ENCODE data around the gene PDE8B.

PDE8B gene, protein sequence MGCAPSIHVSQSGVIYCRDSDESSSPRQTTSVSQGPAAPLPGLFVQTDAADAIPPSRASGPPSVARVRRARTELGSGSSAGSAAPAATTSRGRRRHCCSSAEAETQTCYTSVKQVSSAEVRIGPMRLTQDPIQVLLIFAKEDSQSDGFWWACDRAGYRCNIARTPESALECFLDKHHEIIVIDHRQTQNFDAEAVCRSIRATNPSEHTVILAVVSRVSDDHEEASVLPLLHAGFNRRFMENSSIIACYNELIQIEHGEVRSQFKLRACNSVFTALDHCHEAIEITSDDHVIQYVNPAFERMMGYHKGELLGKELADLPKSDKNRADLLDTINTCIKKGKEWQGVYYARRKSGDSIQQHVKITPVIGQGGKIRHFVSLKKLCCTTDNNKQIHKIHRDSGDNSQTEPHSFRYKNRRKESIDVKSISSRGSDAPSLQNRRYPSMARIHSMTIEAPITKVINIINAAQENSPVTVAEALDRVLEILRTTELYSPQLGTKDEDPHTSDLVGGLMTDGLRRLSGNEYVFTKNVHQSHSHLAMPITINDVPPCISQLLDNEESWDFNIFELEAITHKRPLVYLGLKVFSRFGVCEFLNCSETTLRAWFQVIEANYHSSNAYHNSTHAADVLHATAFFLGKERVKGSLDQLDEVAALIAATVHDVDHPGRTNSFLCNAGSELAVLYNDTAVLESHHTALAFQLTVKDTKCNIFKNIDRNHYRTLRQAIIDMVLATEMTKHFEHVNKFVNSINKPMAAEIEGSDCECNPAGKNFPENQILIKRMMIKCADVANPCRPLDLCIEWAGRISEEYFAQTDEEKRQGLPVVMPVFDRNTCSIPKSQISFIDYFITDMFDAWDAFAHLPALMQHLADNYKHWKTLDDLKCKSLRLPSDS

GRCh38 chr5:77210091-77210963 lies at the start of gene PDE8B:
PDE8B (plus strand) TSS chr5:77210680; CDS start chr5:77210926, 246 bp downstream.
- DNase-seq = no peak

- DNase-seq = no peak
These were observed 47.0 kb upstream of the PDE8B start for GRCh38 chr5:77163453-77163852.

DNA sequence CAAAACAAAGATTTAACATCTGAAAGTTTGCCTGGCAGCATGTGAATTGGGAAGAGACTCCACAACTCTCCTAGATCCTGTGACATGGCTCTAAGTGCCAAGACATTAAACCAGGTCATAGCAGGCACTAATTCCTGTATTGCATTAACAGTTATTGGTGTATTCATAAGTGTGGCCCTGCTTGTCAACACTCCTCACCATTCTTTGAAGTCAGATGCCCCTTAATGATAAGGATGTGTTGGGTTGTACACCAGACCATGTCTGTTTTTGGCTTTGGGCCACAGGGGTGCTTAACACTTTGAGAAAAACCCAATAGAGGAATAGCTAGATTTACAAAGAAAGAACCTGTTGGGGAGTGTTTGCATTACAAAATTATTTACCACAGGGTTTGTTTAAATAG lies 43.4 kb upstream of the PDE8B start:
- DNase-seq = no peak

DNA sequence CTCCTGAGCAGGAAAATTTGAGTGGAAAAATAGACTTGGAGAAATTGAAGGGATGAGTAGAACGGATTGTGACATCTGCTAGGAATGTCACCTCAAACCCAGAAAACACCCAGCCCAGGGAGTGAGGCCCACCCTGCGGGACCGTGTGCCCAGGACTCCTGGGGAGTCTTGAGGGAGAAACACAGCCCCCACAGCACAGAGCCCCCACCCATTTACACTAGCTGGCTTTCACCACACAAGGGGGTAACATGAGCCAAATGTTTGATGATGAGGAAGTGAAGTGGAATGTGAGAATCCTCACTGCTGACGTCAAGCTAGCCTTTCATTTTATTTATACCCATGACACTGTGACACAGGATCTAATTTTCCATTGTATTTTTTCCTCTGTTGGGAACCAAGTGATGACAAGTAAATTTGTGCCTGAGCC lies 42.8 kb upstream of the PDE8B start:
- no peak for DNase-seq

DNA sequence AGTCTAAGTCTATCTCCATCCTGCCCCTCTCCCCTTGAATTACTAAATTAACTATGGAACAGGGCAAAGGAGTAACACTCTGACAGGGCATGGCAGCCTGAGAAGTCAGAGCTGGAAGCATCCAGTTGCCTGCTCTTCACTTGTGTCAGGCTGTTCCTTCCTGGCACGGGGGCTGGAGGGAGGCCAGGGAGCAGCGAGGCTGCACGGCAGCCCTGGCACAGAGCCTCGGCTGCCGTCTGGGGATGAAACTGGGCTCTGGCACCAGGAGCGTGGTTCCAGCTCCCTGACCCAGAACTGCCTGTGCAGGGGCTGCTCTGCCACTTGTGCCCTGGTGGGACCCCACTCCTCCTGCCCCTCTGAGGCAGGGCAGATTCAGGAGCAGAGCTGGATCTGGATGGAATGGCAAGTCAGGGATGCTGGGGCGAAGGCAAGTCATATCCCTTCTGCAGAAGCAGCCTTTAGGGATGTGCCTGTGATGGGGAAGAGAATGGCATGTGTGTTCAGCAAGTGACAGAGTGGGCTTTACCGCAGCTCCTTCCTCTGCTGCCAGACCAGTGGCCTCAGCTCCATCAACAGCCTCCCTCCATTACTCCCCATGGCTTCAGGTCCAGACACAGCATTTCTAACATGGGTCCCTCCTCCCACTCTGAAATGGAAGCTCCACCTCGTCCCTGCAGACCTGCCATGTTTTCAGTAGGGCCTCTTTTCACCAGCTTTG lies 42.2 kb upstream of the PDE8B start:
- peak; percentile 12 for DNase-seq

DNA sequence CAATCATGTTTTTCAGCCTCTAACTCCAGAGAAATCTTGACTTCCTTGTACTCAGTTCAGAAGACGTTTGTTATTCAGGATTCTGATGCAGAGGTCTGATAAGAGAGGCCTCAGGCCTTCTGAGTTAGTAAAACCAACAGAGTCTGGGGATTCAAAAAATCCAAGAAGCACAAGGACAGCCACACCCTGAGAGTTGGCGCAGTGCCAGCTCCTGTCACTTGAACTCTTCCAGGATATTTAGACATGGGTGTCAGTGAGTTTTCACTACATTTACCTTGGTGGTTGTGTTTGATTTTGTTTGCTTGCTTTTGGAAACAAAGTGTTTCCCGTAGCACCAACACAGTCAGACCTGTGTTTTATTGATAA lies 41.6 kb upstream of the PDE8B start:
- DNase-seq = no peak

GRCh38 chr5:77170196-77170890 lies 40.1 kb upstream of the PDE8B start:
- DNase-seq = no peak

DNA sequence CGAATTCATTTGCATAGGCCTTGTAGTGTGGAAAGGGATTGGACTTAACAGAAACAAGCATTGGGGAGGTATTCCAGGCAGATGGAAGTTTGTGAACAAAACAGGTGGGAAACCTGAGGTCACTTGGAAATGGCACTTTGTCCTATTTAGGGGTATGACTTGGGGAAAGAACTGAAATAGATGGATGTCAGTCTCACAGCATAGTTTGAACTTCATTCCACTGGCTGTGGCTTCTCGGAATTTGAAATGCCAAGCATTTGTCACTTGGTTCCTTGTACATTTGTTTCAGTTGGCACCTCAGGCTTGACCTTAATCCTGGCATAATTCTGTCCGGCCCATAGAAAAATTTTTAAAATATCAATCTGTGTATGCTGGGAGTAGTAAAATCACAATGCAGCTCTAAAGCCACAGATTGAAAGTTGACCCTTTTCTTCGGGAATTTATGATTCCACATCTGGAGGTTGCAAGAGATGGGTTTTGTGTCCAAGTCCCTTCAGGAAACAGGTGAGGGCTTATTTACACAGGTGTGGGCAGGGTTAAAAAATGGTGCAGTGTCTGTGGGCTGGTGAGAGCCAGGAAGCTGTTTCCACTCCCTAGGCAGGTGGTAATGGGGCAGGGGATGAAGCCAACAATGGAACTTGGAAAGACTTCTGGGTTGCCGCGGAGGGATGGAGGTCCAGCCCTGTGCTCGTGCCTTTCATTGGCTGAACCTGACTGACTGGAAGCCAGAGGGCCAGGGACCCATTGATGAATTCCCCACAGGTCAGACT lies 39.2 kb upstream of the PDE8B start:
- DNase-seq = no peak

- no peak for DNase-seq
These were observed 37.7 kb upstream of the PDE8B start for GRCh38 chr5:77172713-77173328.

DNA sequence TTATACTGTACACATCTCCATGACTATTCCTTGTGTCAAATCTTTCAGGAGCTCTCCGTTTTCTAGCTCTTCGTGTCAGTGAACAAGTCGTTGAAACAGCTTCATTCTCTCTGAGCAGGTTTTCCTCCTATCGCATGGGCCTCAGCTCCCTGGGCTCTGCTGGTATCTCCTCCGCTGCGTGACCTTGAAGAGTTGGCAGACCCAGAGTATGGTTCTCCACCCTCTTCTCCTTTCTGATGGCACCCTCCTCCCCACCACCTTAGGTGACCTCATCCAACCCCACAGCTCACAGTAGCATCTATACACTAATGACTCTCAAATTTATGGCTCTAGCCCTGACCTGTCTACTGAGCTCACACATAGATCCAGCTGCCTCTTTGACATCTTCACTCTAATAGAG lies 36.0 kb upstream of the PDE8B start:
- DNase-seq = no peak

- DNase-seq = no peak
These were observed 35.2 kb upstream of the PDE8B start for GRCh38 chr5:77175231-77175630.

DNA sequence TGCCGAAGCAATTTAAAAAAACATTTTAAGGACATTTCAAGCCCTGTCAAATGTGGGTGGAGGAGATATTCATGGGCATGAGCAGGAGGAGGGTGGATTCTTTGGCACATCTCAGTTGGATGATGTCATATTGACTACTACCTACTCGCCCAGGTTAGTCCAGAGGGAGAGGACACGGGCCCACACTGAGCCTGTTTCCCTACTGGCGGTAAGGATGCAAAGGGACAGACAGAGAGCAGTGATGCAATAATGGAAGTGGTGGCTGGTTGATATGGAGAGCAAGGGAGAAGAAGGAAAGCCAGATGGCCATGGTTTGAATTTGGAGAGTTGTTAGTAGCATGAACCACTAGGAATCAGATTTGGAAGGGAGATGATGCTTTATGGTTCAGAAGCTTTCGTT lies 34.1 kb upstream of the PDE8B start:
- DNase-seq = no peak

- DNase-seq = no peak
These were observed 32.9 kb upstream of the PDE8B start for GRCh38 chr5:77177576-77177975.

- DNase-seq = no peak
These were observed 30.1 kb upstream of the PDE8B start for GRCh38 chr5:77180167-77181081.

DNA sequence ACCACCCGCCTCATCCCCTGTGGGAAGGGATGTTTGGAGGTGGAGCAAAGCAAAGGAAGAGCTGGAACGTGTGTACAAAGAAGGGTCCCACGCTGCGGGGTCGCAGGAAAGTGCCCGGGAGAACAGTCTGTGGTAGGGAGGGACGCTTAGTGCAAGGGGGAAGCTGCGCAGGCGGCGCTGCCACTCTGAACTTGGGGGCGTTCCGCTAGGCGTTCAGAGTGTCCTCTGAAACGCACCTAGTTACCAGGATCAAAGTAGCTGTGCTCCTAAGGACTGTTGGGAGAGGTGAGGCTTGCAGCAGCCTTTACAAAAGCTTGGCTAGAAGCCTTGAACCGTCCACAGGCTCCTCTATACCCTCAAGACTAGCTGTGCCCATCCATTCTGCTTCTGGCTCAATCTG lies 29.3 kb upstream of the PDE8B start:
- DNase-seq = no peak

DNA sequence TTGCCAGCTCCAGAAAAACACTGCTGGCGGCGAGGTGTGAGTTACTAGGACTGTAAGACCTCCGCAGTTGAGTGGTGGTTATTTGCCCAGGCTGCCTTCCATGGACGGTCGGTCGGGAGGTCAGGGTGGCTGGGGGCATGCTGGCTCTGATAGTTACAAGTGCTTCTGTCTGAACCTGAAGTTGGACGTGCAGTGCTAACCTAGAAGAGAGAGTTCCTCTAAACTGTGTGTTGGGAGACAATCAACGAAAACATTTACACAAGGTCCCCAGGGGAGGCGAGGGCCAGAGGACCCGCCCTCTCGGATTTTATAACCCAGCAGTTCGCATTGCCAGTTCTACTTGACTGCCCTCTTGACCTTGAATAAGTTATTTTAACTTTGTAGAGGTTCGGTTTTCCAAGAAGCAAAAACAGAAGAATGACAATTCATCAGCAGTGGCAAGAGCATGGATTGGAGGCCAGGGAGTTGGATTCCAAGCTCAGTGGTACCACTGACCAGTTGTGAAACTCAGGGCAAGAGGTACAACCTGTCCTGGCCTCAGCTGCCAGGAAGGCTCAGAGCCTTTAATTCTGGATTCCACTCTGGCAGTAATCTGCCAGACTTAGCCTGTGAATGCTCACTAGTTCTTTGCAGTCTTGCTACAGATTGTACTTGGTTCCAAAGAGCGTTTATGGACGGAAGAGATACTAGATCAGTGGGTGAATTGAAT lies 28.7 kb upstream of the PDE8B start:
- no peak for DNase-seq

DNA sequence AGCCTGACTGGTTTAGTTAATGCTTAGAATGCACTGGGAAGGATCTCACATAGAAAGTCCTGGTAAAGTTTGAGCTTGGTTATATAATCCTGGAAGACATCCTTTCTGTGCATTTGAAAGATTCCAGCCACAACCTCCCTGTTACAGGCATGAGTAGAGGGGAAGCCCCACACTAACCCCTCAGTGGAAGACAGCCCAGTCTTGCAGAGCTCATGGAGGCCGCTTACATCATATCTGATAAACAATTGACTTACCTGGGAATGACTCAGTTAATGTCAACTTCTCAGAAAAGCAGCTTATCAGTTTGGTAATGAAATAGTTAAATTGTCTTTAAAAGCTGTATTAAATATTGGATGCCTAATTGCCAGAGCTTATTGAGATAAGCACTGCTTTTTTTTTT lies 28.1 kb upstream of the PDE8B start:
- no peak for DNase-seq

DNA sequence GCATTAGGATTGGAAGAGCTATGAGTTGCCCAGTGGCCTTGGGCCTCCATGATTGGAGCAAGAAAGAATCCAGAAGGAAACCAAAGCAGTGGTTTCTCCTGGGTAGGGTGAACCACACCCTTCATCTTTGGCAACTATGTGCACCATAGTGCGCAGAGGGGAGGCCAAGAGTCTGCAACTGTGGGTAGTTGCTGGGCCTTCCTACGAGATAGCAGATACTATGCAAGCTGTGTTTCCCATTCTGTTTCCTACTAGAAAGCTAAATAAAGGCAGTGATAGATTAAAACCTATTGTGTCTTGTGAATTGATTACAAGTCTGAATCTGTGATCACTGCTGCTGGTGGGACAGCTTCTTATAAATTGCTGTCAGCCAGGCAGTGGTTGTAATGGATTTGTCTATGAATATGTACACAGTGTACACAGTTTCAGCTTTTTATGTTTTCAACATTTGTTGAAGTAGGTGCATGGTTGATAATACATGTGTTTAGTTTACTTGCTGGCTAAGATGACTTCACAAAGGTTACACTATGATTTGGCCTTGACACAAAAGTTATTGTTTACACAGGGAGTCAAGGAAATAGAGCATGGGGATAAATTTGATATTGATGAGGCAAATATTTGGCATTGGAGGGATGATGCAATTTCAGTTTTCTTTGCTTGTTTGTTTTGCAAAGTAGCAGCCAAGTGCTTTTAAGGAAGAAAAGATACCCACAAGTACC lies 23.7 kb upstream of the PDE8B start:
- DNase-seq = no peak
